HL-60/S4 treated with retinoic acid at 250 ng/mL for 4 days and 3 days (cell line): ENCODE data around the gene JADE2.

Experiments
- in situ Hi-C: fragments of 300-500 bp; cut with MboI; formaldehyde crosslinking; loops from 2 replicates; pipeline ENCODE4 v1.7.0; 2022; ENCODE audit warnings: low sequenced_read_pairs

Gene JADE2

GRCh38 chr5:134614450-134615085 lies 89.1 kb downstream of the JADE2 start:
- in situ Hi-C loops = no loop called here

- in situ Hi-C loops = no loop called here
Observed at GRCh38 chr5:134620634-134621033, 95.2 kb downstream of the JADE2 start.

GRCh38 chr5:134625559-134625958 lies 100.1 kb downstream of the JADE2 start:
- in situ Hi-C loops = no loop called here

- in situ Hi-C loops = no loop called here
Observed at GRCh38 chr5:134626369-134627014, 101.0 kb downstream of the JADE2 start.
